HG02623 (cell line): Measurements from ENCODE around the gene CKM.
"Not testable (repeated sequence)": the region's sequence is repeated elsewhere in the genome, so short reads cannot be mapped to it uniquely, and the experiment has no call there.

Experiments
- ATAC-seq: cut with Tn5 transposase; IDR thresholded peaks from one replicate; pipeline ENCODE4 v1.9.1; 2021; ENCODE audit warnings: moderate library complexity; ENCODE audit not compliant: unreplicated experiment

The CKM gene

GRCh38 chr19:45321848-45322247, 827 bp downstream of the CKM start:
- ATAC-seq, result no peak

- ATAC-seq, result no peak
Observed at GRCh38 chr19:45320997-45321775, 1.5 kb downstream of the CKM start.

DNA sequence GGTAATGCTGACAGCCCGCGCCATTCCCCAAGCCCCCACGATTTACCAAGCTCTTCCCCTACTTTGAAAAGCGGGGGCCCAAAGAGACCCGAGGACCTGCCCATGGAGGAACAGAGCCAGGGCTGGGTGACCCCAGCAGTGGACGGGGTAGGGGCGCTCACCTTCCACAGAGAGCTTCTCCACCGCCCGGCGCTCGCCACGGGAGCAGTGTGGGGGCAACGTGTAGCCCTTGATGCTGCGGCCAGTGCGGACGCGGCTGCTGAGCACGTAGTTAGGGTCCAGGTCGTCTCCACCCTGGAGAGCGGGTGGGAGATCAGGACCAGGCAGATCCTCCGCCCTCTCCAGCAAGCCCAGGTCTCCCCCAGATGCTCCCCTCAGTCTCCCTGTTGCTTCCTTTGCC, 7.4 kb downstream of the CKM start:
- no peak for ATAC-seq

DNA sequence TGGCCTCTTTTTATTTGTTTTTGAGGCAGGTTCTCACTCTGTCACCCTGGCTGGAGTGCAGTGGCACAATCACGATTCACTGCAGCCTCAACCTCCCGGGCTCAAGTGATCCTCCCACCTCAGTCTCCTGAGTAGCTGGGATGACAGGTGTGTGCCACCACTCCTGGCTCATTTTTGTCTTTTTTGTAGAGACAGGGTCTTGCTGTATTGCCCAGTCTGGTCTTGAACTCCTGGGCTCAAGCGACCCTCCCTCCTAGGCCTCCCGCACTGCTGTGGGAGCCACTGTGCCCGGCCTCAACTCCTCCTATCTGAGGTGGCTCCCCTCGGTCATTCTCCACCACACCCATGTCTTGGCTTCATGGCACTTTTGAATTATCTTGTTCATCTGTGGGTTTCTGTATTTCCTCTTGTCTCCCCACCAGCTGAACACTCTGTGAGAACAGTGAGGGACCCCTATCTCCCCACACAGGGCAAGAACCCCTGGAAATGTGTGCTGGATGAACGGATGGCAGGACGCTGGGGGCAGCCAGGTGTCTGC, 7.9 kb downstream of the CKM start:
- ATAC-seq, result no peak

- ATAC-seq, result not testable (repeated sequence)
Observed at GRCh38 chr19:45312285-45312684, 10.4 kb downstream of the CKM start.

GRCh38 chr19:45311621-45312020, 11.1 kb downstream of the CKM start:
- no peak for ATAC-seq

- not testable (repeated sequence) for ATAC-seq
Observed at GRCh38 chr19:45309322-45309721, 13.4 kb downstream of the CKM start.

- no peak for ATAC-seq
Observed at GRCh38 chr19:45307361-45307760, 15.3 kb downstream of the CKM start.

DNA sequence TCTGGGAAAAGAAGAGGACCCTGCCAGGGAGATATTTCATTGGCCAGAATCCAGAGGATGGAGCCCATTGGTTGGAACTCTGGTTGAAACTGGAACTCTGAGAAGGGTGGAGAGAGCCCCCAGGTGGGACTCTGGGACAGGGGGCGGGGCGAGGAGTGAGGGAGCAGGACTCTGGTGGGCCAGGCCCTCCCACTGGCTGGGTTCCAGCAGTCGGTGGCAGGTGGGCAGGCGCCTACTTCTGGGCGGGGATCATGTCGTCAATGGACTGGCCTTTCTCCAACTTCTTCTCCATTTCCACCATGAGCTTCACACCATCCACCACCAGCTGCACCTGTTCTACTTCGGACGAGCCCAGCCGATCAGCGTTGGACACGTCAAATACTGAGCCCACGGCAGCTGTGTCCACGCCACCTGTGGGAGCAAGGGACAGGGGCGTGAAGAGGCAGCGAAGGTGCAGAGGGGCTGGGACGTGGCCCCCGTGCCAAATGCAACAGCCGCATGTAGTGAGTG, 16.1 kb downstream of the CKM start:
- ATAC-seq, result no peak

GRCh38 chr19:45306040-45306439, 16.6 kb downstream of the CKM start:
- no peak for ATAC-seq

- no peak for ATAC-seq
Observed at GRCh38 chr19:45305421-45305820, 17.3 kb downstream of the CKM start.

- no peak for ATAC-seq
Observed at GRCh38 chr19:45305007-45305406, 17.7 kb downstream of the CKM start.

DNA sequence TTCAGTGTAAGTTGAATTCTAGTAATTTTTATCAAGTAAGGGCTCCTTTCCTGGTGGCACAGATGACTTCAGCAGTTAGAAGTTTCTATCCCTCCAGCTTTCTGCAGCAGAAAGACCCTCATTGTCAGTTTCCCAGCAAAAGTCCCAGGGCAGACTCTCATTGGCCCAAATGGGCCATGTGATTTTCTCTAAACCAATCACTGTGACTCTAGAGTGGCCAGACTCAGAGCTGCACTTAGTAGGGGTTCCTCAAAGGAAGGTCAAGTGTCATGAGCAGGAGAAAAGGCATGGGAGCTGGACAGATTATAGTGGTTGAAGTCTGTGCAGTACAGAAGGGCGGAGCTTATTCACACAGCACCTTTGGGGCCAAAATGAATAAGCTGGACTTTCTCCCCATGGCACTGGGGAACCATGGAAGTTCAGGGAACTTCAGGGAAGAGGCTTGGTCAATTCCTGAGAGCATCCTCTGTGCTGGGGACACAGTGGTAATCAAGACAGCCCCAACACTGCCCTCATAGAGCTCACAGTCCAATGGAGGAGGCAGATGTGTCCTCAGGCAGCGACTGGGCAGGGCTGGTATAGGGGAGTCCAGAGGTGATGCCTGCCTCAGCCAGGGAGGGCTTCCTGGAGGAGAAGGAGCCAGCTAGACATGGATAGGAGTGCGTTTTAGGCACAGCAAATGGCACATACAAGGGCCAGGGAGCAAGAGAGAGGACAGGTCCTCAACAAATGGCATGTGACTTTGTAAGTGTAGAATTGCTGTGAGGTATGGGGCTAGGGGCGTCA, 18.3 kb downstream of the CKM start:
- ATAC-seq, result no peak

DNA sequence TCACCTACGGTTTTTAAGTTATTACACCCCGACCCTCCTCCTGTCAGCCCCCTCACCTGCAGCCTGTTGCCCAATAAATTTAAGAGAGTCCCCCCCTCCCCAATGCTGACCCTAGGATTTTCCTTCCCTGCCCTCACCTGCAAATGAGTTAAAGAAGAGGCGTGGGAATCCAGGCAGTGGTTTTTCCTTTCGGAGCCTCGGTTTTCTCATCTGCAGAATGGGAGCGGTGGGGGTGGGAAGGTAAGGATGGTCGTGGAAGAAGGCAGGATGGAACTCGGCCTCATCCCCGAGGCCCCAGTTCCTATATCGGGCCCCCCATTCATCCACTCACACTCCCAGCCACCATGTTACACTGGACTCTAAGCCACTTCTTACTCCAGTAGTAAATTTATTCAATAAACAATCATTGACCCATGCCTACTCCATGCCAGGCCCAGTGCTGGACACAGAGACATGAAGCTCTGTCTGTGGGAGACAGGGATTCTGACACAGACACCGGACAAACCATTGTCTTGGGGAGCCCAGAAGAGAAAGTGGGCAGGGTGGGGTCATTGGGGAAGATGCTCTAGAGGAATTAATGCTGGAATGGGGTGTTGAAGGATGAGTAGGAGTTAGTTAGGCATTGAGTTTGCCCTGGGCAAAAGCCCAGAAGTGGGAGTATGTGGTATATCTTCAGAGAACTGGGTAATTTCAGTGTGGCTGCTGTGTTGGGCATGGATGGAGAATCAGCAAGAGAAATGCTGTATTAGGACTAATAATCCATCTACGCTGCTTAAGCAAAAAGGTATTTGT, 19.2 kb downstream of the CKM start:
- no peak for ATAC-seq

GRCh38 chr19:45302416-45302815, 20.3 kb downstream of the CKM start:
- ATAC-seq, result no peak

DNA sequence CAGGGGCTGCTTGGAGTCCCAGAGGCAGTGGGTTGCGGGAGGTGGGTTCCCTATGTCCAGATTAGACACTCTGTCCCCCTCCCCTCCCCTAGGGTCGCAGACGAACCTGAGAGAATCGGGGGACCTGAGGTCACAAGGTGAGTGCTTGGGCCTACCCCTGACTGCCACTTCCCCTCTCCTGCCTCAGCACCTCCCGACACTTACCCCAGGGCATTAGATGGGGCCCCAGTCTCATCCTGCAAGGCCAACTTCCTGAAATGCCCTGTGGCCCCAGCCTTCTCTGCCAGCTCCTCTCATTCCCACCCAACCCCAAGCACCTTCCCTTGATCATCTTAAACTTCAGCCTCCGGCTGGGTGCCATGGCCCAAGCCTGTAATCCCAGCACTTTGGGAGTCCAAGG, 23.0 kb downstream of the CKM start:
- ATAC-seq, result no peak

- no peak for ATAC-seq
Observed at GRCh38 chr19:45298264-45298663, 24.4 kb downstream of the CKM start.

GRCh38 chr19:45297674-45298073, 25.0 kb downstream of the CKM start:
- ATAC-seq, result no peak

GRCh38 chr19:45296355-45296754, 26.3 kb downstream of the CKM start:
- no peak for ATAC-seq

DNA sequence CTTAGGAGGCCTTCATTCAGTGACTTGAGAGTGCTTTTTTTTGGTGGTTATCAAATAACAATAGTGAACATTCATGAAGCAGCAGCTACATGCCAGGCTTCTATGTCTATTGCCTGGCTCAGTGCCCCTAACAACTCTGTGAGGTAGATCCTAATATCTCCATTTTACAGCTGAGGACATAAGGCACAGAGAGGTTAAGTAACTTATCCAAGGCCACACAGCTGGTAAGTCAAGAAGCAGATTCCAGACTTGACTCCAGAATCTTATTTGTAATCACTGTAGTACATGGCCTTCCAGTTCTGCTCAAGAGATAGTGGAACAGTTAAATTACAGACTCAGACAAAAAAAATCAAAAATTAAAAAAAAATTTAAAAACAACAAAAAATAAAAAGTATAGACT, 26.8 kb downstream of the CKM start:
- no peak for ATAC-seq
